Fibroblast of skin of back (primary cell): ENCODE results near the gene SLC25A47. TPM values are rescaled to one million over a fixed set of nuclear protein-coding genes. Genes with fewer than 3 reads are reported as not detected.
A peak's percentile ranks its signal among the peaks of the same experiment; 100 is the strongest.
"Not testable (repeated sequence)": the region's sequence is repeated elsewhere in the genome, so short reads cannot be mapped to it uniquely, and the experiment has no call there.

Experiments used
- DNase-seq: peaks from one replicate; pipeline ENCODE4 v3.0.0-alpha.2; 2013
- polyA plus RNA-seq, 2 experiments: library from polyadenylated mRNA; unstranded; fragments of 120-200 nt; gene quantifications; one replicate each; pipeline ENCODE4 v1.2.1, GENCODE V29; 2013; ENCODE audit not compliant: insufficient read length in 2 of 2

The SLC25A47 gene, protein sequence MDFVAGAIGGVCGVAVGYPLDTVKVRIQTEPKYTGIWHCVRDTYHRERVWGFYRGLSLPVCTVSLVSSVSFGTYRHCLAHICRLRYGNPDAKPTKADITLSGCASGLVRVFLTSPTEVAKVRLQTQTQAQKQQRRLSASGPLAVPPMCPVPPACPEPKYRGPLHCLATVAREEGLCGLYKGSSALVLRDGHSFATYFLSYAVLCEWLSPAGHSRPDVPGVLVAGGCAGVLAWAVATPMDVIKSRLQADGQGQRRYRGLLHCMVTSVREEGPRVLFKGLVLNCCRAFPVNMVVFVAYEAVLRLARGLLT
- polyA plus RNA-seq (2013, experiment 1 of 2; ENCODE audit: insufficient read length), result not detected
- not detected for polyA plus RNA-seq (2013, experiment 2 of 2; ENCODE audit: insufficient read length)

DNA sequence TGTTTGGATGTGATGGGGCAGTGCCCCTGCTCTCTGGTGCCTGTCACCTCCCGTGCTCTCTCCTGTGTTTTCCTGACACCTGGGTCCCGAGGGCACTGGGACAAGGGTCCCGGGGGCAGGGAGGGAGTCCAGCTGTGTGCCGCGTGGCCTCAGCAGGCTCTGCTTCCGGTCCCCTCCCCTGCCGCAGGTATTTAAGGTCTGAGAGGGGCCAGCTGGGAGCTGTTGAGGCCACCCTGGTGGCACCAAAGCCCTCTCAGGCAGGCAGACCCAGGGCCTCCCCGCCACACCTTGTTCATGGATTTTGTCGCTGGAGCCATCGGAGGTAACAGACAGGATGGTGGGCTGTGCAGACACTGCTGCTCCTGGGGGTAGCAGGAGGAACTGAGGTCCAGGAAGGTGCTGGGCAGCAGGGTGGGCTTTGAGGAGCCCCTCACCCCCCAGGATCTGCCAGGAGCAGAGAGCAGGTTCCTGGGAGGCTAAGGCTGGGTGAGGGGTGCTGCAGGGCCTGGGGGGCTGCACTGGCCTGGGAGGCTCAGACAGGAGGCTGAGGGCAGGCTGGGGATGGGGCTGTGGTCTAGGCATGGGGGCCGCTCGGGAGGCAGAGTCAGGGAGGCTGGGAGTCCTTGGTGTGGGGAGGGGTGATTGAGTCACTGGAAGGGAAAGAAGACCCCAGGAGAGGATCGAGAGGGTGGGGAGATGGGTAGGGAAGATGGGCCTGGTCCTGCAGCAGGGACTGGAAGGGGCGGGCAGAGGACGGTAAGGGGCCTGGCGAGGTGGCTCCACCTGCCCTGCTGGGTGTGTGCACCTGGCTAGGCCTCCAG, at the start of gene SLC25A47:
TSS of gene SLC25A47 (plus strand) at position 219 of the 821 bp plus-strand sequence. CDS start at position 295, 76 bp downstream.
- no peak for DNase-seq

DNA sequence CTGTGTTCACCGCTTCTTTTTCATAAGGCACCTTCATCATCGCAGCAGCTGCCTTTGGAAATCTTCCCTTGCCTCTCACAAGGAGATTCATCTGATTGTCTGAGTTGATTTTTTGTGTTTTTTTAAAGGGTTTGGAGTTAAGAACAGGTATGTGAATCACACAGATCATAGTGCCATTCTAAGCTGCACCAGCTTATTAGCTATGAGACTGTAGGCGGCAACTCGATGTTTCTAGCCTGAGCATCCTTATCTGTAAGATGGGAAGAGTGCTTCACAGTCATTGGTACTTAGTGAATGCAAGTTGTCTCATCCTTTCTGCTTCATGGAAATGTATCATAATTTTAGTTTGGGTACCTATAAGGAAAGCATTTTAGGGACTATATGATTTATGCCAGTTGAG, 48.9 kb upstream of the SLC25A47 start:
- DNase-seq, result no peak

- no peak for DNase-seq
These were observed 47.9 kb upstream of the SLC25A47 start for GRCh38 chr14:100275214-100275613.

GRCh38 chr14:100278702-100279101, 44.4 kb upstream of the SLC25A47 start:
- DNase-seq, result peak; percentile 74

- DNase-seq, result no peak
These were observed 44.0 kb upstream of the SLC25A47 start for GRCh38 chr14:100279133-100279532.

- DNase-seq, result no peak
These were observed 43.6 kb upstream of the SLC25A47 start for GRCh38 chr14:100279563-100279962.

DNA sequence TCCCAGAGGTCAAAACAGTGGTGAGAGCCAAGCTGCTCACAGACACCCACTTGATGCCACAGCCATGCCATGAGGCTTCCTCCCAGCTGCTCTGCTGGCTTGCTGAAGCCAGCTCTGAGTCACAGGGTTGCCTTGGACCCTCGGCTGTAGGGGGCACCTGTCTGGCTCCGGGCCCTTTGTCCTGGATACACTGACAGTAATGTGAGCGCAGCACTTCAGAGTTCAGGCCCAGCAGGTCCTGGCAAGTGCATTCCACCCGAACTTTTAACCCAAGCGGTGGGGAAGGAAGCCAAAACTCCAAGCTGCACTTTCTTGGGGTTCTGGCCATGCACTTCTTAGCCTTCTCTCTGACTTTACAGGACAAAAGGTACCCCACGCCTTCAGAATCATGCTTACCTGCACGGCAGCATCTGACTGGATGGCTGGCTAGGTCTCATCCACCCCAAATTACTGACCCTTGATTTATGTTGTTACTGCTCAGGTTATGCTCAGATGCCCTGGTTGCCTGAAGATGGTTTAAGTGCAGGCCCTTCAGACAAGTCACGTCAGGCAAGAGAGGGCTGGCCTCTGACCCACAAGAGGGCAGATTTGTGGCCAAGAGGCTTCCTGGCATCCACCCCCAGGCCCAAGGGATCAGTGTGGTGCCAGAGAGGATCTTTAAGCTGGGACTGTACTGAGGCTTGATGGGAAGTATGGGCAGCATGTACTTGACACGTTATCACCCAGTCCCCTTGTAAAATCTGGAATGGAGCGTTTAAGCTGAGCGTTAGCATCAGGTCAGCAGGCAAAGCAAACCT, 41.7 kb upstream of the SLC25A47 start:
- DNase-seq, result no peak

GRCh38 chr14:100282083-100282350, 41.1 kb upstream of the SLC25A47 start:
- DNase-seq, result no peak

DNA sequence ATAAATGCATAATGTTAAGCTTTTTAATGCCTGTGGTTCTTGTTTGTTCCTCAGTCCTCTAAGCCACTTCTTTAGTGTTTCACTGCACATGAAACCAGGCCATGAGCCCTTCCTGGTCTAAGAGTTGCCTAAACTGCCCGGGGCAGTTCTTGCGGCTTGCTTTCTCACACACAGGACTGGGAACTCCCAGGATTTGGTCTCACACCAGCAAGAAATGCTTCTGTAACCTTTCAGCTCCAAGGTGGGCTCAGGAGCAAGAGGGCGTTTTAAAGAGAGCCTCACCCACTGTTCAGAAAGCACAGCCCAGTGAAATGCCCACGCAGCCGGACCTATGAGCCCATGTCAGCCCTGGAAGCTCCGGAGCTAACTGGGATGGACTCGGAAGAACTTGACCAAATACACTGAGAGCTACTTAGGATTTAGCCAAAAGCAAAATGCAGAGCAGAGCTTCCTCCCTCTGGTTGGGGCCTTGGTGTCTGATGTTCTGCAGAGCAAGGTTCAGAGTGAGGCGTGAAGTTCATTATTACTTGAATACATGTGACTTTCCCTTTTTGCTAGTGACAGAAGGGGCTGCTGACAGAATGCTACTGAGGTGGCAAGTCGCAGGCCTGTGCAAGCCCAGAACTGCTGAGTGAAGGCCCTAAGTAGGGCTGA, 40.2 kb upstream of the SLC25A47 start:
- DNase-seq, result no peak

- DNase-seq, result not testable (repeated sequence)
These were observed 39.7 kb upstream of the SLC25A47 start for GRCh38 chr14:100283436-100283835.

DNA sequence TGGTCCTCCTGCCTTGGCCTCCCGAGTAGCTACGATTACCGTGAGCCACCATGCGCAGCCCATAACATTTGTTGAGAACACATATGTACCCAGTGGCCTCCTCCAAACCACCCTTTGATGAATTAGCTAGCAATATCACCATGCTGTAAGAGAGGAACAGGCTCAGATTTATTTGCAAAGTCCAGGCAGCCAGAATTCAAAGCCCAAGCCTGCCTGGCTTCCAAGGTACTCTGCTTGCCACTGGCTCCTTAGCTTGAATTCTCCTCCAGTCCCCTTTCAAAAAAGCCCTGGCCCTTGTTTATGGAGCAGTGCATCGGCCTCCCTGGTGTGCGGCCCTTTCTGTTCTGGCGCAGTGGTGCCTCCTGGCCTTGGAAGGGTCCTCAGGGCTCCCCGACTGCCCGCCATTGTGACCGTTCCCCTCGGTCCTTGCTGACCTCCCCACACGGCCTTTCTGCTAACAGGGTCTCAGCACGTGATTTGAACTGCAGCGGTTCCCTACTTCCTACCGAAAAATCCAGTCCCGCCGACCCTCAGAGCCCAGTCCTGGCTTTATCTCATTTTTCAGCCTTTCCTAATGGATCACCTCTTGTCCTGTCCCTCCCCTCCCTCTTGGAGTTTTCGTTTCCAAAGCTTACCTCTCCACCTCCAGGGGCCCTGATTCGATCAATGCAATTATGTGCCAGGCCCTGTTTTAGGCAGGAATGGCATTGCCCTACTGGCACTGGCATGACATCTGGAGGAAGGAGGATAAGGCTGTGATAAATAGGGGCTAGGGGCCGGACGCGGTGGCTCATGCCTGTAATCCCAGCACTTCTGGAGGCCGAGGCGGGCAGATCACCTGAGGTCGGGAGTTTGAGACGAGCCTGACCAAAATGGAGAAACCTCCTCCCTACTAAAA, 38.9 kb upstream of the SLC25A47 start:
- DNase-seq, result no peak

- DNase-seq, result peak; percentile 62
These were observed 37.9 kb upstream of the SLC25A47 start for GRCh38 chr14:100285021-100285912.

- no peak for DNase-seq
These were observed 37.2 kb upstream of the SLC25A47 start for GRCh38 chr14:100285913-100286400.

DNA sequence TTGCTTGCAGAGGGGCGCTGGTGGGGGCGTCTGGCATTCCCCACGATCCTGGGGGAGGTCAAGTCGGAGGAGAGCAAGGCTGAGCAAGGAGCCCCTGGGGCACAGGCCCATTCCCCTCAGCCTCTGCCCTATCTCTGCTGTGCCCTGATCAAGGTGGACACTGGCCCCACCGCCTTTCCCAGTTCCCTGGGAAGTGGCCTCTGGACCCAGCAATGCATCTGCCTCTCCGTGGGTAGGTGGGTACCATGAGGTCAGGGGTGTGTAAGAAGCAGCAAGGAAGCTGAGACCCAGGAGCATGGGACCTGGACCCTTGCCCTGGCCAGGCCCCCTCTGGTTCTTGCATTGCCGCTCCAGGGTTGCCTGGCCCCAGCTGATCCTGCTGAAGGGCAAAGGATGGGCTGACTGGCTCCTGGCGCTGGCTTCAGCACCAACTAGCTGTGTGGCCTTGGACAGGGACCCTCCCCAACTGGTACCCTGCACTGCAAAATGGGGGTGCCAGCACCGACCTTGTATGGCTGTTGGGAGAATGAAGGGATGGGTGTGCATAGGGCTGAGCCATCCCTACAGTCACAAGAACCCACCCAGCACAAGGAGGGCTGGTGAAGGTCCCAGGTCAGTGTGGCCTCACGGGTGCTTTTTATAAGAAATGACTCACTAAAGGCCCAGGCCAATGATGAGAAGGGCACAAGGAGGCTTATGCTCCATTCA, 36.5 kb upstream of the SLC25A47 start:
- DNase-seq, result no peak

DNA sequence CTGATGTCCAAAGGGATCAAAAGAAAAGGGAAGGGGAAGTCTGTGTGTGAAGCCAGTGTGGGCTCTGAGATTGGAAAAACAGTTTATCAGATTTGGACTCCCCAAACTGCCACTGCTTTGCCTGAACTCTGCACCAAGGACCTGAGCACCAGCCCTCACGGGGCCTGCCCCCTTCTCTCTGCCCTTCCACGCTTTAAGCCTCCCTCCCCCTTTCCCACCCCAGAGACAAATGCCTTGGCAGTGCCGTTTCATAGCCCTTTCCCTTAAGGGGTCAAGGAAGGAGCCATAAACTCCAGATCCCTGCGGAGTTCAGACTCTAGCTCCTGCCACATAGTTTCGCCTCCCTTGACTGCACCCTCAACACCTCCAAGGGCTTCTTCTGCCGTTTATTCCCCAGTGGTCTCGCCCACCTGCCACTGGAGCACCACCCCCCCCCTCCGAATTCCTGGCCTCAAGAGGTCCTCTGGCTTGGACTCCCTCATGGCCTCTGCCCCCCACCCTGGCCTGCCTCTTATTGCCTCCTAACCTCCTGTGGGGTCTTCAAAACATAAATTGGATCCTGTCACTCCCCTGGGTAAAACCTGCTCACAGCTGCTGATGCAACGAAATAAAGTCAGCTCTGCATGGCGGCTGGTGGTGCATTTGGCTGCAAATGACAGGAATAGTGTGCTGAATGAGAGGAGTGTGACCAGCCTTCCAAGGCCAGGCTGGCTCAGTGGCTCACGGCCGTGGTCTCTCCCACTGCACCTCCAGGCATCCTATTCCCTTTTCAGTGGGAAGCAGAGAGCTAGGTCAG, 35.7 kb upstream of the SLC25A47 start:
- DNase-seq, result no peak

- DNase-seq, result not testable (repeated sequence)
These were observed 35.2 kb upstream of the SLC25A47 start for GRCh38 chr14:100287998-100288295.

GRCh38 chr14:100288382-100289185, 34.6 kb upstream of the SLC25A47 start:
- peak; percentile 21 for DNase-seq
